Activated CD4-positive, alpha-beta T cell treated with anti-CD3 and anti-CD28 coated beads, Interleukin-2, amount 10 ng/mL, durations not matched to agents 7 days and 5 days (primary cell): ENCODE results near the gene CMTR1. TPM values are rescaled to one million over a fixed set of nuclear protein-coding genes. Genes with fewer than 3 reads are reported as not detected.
"Not testable (repeated sequence)": the region's sequence is repeated elsewhere in the genome, so short reads cannot be mapped to it uniquely, and the experiment has no call there.

Experiments
- CTCF ChIA-PET: fragments of 350-600 bp; sonication (Branson Sonifier 250); formaldehyde crosslinking; loops from one replicate; lab custom pipeline; 2021; ENCODE audit warnings: antibody characterized with exemption; lab: Charles Lee
- POLR2A ChIA-PET: fragments of 350-600 bp; sonication (Branson Sonifier 250); formaldehyde crosslinking; loops from one replicate; lab custom pipeline; 2021; ENCODE audit warnings: antibody characterized with exemption; lab: Charles Lee
- DNase-seq: peaks from one replicate; pipeline ENCODE4 v3.0.0-alpha.2; 2020
- H3K27ac Mint-ChIP-seq: one replicate; pipeline ENCODE4 v1.8.0; 2021; ENCODE audit warnings: mild to moderate bottlenecking, moderate library complexity, mixed read lengths
- H3K27me3 Mint-ChIP-seq: one replicate; pipeline ENCODE4 v1.8.0; 2021; ENCODE audit warnings: mixed read lengths
- H3K36me3 Mint-ChIP-seq: one replicate; pipeline ENCODE4 v1.8.0; 2021; ENCODE audit warnings: low read depth, mixed read lengths
- H3K4me1 Mint-ChIP-seq: one replicate; pipeline ENCODE4 v1.8.0; 2021; ENCODE audit warnings: mixed read lengths
- H3K4me3 Mint-ChIP-seq: one replicate; pipeline ENCODE4 v1.8.0; 2021; ENCODE audit warnings: mild to moderate bottlenecking, moderate library complexity, mixed read lengths
- H3K9me3 Mint-ChIP-seq: one replicate; pipeline ENCODE4 v1.8.0; 2021; ENCODE audit warnings: mixed read lengths
- total RNA-seq, 2 experiments: library from RNA; stranded (reverse); gene quantifications; one replicate each; pipeline ENCODE4 v1.2.3, GENCODE V29; 2021

CMTR1 gene
- total RNA-seq, 2 experiments from 2014 or later: 90.9 to 92.5 TPM

DNA sequence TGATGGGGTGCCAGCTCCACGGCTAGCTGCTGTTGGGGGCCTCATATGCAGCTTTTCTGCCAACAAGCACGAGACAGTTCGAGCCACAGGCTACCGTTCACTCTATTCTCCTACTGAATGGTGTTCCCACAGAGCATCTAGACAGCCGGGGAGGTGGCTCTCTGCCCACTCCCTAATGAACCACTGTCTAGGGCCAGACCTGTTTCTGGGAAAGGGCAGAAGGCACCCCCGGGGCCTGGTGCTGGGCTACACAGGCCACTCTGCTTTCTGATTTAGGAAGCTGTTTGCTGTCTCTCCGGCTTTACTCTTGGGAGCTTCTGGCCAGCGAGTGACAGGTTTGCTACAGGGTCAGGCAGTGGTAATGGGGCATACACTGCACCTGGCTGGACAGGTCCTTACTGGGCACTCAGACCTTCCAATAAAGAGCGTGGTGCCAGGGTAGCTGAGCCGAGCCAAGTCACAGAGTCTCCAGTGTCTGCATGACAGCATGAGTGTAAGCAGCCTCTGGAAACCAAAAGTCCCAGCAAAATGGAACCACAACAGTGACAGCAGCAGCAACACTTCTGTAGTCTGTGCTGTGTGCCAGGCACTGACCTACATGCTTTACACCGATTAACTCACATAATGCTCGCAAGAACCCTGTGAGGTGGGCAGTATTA is 58.3 kb downstream of the CMTR1 start:
- Mint-ChIP-seq H3K36me3 (peaks cover 8% of the 10 kb centered on the region), H3K27me3 (no peaks in the 10 kb centered on the region), H3K27ac (peak overlapping the region; percentile 13), H3K4me3 (no peak overlapping the region), H3K9me3 (no peaks in the 10 kb centered on the region), H3K4me1 (peaks cover 48% of the 10 kb centered on the region)
- POLR2A ChIA-PET: interaction anchor here (0.7 kb wide), 1 partner anchor 30 kb away, joined by 3 read pairs; no protein-coding TSS in a partner anchor
- CTCF ChIA-PET: interaction anchor here (1.1 to 3.4 kb wide), 8 partner anchors 13 to 201 kb away, joined by 3 to 9 read pairs (median 4); no protein-coding TSS in a partner anchor
- DNase-seq: no peak

DNA sequence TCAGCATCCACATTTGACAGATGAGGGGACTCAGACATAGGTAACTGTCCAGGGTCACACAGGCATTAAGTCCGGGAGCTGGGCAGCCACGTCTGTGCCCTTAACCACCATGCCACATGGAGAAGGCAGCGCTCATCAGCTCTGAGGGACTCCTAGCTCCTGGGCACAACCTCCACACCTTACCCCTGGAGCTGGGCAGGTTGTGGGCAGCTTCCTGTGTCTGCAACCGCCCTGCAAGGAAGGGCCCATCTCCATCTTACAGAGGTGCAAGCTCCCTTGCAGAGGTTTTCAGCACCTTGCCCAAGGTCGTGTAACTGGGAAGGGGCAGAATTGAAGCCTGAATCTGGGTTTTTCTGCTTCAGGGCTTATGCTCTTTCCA is 58.8 kb downstream of the CMTR1 start:
- no peak overlapping the region for H3K4me3 Mint-ChIP-seq
- peaks cover 53% of the 10 kb centered on the region for H3K4me1 Mint-ChIP-seq
- H3K9me3 Mint-ChIP-seq: no peaks in the 10 kb centered on the region
- DNase-seq: no peak
- CTCF ChIA-PET: interaction anchor here (1.1 to 3.4 kb wide), 7 partner anchors 10 to 201 kb away, joined by 3 to 9 read pairs (median 4); no protein-coding TSS in a partner anchor
- H3K27me3 Mint-ChIP-seq: no peaks in the 10 kb centered on the region
- H3K27ac Mint-ChIP-seq: no peak overlapping the region
- POLR2A ChIA-PET: interaction anchor here (0.6 to 0.7 kb wide), 2 partner anchors 30 to 198 kb away, joined by 3 read pairs; no protein-coding TSS in a partner anchor
- peaks cover 10% of the 10 kb centered on the region for H3K36me3 Mint-ChIP-seq

DNA sequence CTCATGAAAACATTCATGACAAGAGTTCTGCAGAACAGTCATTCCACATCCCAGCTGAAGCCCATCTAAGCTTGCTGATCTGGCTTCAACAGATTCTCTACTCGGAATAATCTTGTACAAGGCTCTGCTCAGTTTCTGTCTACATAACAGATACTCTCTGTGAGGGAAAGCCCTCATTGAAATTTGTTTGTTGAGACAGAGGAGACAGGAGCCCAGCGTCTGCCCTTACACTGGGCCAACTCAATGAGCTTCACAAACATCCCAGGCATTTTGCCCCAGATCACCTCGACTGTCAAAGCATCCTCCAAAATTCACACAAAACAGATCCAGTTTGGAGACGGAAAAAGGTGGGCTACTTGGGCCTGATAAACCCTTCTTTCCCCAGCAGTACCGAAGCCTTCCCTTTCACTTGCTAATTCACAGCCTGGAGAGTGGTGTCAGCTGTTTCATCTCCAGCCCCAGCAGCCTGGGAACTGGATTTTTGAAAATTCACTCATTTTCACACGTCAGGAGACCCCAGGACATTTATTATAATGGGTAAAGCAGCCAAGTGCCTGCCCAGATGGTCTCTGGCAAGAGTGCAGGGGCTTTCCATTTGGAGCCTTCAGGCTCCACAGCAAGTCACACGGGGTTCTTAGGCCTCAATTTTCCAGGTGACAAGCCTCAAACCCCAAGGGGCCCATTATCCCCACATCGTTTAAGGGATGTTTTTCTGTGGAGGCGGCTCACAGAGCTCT is 59.4 kb downstream of the CMTR1 start:
- no peak for DNase-seq
- H3K4me3 Mint-ChIP-seq: no peak overlapping the region
- POLR2A ChIA-PET: interaction anchor here (0.6 to 0.7 kb wide), 2 partner anchors 29 to 198 kb away, joined by 3 read pairs; no protein-coding TSS in a partner anchor
- no peak overlapping the region for H3K27ac Mint-ChIP-seq
- H3K9me3 Mint-ChIP-seq: no peaks in the 10 kb centered on the region
- CTCF ChIA-PET: interaction anchor here (1.0 to 3.4 kb wide), 7 partner anchors 9 to 200 kb away, joined by 3 to 9 read pairs (median 4); no protein-coding TSS in a partner anchor
- H3K4me1 Mint-ChIP-seq: peaks cover 58% of the 10 kb centered on the region
- peaks cover 15% of the 10 kb centered on the region for H3K36me3 Mint-ChIP-seq
- H3K27me3 Mint-ChIP-seq: no peaks in the 10 kb centered on the region

DNA sequence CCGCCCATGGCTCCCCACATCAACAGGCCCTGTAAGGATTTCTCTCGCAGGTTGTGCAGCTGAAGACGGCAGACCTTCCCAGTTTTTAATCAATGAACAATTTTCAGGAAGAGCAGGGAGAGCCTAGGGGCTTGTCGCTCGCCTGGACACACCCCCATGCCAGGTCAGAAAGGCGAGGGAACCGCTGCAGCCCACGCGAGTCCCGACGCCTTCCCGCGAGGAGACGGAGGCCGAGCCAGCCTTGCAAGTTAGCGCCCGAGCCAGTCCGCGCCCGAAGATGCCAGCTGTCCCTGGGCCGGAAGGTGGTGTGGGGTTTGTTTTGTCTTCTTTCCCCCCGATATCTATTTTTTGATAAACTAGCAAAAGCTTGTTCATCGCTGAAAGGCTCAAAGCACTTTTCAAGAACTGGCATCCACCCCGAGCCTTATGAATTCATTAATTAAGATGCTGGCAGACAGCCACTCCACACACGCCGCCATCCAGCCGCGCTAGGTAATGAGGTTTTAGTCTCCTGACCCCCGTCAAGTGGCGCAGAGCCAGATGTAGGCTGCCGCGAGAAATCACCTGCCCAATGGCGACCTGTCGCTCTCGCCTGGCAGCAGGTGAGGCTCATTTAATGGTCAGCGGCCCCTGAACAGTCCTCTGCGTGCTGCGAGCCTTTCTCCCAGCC is 60.1 kb downstream of the CMTR1 start:
- H3K9me3 Mint-ChIP-seq: no peaks in the 10 kb centered on the region
- peaks cover 59% of the 10 kb centered on the region for H3K4me1 Mint-ChIP-seq
- ChIA-PET POLR2A (no interaction called here), CTCF (interaction anchor here (1.0 to 3.4 kb wide), 5 partner anchors 20 to 197 kb away, joined by 3 to 9 read pairs (median 4); no protein-coding TSS in a partner anchor)
- no peak for DNase-seq
- H3K36me3 Mint-ChIP-seq: peaks cover 14% of the 10 kb centered on the region
- peak overlapping the region; percentile 5 for H3K27ac Mint-ChIP-seq
- H3K4me3 Mint-ChIP-seq: no peak overlapping the region
- H3K27me3 Mint-ChIP-seq: no peaks in the 10 kb centered on the region

DNA sequence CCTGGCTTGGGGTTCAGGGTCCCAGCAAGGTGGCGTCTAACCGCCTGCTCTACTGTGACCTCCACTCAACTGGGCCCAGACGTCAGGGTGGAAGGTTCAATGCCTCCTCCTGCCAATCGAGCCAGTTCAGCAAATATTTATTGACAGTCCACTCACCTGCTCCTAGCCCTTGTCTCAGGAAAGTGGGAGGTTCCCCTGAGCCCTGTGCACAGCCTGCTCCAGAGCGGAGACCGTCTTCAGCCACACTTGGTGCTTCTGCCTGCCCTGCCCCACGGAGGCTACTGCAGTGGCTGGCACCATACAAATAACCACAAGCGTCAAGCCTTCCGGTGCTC is 60.6 kb downstream of the CMTR1 start:
- Mint-ChIP-seq H3K9me3 (no peaks in the 10 kb centered on the region), H3K4me3 (no peak overlapping the region), H3K27me3 (no peaks in the 10 kb centered on the region), H3K4me1 (peaks cover 58% of the 10 kb centered on the region), H3K36me3 (peaks cover 11% of the 10 kb centered on the region), H3K27ac (no peak overlapping the region)
- DNase-seq: no peak
- ChIA-PET CTCF (no interaction called here), POLR2A (no interaction called here)

DNA sequence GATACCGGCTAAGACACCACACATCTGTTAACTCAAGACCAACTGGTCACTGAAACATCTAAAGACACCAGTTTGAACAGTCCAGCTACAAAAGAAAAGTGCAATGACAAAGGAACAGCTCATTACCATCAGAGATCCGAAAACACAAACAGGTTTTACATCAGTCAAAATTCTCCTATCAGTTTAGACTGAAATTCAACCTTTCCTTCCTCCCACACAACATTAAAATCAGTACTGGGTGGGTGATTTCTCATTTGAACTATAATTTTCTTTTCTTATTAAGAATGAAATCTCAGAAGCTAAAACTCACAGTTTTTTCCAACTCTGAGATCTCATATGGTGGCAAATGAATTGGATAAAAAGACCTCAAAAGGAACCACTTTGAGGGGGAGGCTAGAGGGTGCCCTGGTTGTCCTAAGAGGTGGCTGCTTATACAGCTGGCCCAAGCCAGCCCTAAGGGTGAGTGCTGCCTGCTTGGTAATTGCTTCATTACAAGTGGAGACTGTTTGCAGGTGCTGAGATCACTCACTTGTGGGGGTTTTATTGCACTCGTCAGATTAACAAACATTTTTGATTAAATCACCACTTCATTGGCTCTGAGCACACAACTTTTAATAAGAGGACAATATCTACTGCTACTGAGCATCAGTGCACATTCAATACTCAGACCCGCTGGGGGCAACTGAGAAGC is 62.4 kb downstream of the CMTR1 start:
- no peaks in the 10 kb centered on the region for H3K27me3 Mint-ChIP-seq
- no peaks in the 10 kb centered on the region for H3K9me3 Mint-ChIP-seq
- ChIA-PET CTCF (interaction anchor here (1.3 to 1.9 kb wide), 2 partner anchors 10 to 11 kb away, joined by 3 to 11 read pairs; no protein-coding TSS in a partner anchor), POLR2A (interaction anchor here (0.6 kb wide), 1 partner anchor 24 kb away, joined by 4 read pairs; no protein-coding TSS in a partner anchor)
- peaks cover 13% of the 10 kb centered on the region for H3K36me3 Mint-ChIP-seq
- H3K4me1 Mint-ChIP-seq: peaks cover 60% of the 10 kb centered on the region
- H3K27ac Mint-ChIP-seq: no peak overlapping the region
- no peak for DNase-seq
- H3K4me3 Mint-ChIP-seq: no peak overlapping the region

DNA sequence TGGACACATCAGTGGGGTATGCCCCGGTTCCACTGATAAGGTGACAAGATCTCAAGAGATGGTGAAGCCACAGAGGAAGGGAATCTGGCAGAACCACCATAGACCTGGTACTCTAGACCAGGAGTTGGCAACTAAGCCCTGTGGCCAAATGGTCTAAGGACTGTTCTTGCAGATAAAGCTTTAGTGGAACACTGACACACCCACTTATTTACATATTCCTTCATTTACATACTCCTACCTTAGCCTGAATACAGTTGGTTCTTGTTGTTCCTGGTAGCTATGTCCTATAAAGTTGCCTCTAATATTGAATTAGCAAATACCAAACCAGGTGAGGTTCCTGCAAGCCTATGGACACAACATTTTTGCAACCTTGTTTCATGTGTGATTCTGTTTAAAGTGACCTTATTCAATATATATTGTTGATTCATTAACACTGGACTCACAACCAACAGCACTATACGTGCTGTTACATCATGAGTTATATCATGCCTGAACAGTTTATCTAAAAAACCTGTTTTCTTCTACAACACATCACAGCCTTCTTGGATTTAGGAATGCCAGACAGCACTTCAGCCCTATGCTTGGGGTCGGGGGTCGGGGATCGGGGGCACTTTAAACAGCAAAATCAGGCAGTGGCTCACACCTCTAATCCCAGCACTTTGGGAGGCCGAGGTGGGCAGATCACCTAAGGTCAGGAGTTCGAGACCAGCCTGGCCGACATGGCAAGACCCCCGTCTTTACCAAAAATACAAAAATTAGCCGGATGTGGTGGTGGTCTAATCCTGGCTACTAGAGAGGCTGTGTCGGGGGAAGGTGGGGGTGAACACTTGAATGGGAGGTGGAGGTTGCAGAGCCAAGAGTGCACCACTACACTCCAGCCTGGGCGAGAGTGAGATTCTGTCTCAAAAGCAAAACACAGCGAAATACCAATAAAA is 64.2 kb downstream of the CMTR1 start:
- Mint-ChIP-seq H3K4me3 (no peak overlapping the region), H3K4me1 (peaks cover 69% of the 10 kb centered on the region), H3K27me3 (no peaks in the 10 kb centered on the region), H3K27ac (peak overlapping the region; percentile 1), H3K9me3 (no peaks in the 10 kb centered on the region), H3K36me3 (peaks cover 15% of the 10 kb centered on the region)
- no peak for DNase-seq
- ChIA-PET POLR2A (no interaction called here), CTCF (interaction anchor here (1.6 kb wide), 1 partner anchor 120 kb away, joined by 3 read pairs; no protein-coding TSS in a partner anchor)

DNA sequence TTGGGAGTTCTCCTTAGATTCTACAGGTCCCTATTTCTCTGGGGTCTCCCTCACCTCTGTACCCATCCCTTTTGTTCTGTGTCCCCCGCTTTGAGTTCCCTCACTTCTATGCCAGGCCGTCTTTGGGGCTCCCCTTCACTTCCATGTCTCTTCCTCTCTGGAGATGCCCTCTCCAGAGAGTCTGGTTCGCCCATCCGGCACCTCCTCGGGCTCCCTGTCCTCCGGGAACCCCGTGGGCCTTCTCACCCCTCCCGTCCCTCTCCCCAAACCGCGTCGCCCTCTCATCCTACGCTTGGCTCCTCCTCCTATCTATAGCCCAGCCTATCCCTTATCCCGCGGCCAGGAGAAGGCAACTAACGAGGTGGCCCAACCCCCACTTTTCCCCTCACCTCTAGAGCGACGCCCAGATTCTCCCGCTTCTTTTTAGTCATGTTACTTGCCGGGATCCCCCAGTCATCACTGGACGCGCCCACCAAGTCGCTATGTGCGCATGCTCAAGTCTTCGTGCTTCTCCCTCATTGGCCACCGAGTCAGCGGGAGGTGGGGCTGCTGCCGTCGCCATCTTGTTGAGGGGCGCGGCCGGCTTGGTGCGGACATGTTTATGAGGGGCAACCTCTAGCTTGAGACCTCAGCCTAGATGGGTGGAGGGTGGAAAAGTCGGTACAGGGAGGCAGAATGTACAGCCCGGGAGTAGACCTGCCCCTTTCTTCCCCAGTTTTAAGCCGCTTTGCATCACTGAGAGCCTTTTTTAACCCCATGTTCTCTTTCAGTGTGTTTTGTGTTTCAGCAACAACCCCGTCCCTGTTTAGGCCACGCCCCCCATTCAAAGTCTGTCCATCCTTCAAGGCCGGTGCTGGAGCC is 66.6 kb downstream of the CMTR1 start, which contains the start of gene CCDC167:
Gene CCDC167 (minus strand): TSS at position 461 of the 861 bp plus-strand sequence. CDS start 30 bp downstream, at position 431.
- H3K27me3 Mint-ChIP-seq: no peaks in the 10 kb centered on the region
- H3K4me1 Mint-ChIP-seq: peaks cover 82% of the 10 kb centered on the region
- peaks cover 13% of the 10 kb centered on the region for H3K36me3 Mint-ChIP-seq
- CTCF ChIA-PET: interaction anchor here (0.5 to 3.0 kb wide), 6 partner anchors 12 to 1119 kb away, joined by 3 to 13 read pairs (median 4); no protein-coding TSS in a partner anchor
- peak within 1 kb of the TSS; percentile 96 for H3K27ac Mint-ChIP-seq
- DNase-seq: peak; percentile 98
- H3K4me3 Mint-ChIP-seq: peak within 1 kb of the TSS; percentile 94
- H3K9me3 Mint-ChIP-seq: no peaks in the 10 kb centered on the region
- POLR2A ChIA-PET: interaction anchor here (0.5 to 0.7 kb wide), 2 partner anchors 17 to 1181 kb away, joined by 3 read pairs; no protein-coding TSS in a partner anchor

DNA sequence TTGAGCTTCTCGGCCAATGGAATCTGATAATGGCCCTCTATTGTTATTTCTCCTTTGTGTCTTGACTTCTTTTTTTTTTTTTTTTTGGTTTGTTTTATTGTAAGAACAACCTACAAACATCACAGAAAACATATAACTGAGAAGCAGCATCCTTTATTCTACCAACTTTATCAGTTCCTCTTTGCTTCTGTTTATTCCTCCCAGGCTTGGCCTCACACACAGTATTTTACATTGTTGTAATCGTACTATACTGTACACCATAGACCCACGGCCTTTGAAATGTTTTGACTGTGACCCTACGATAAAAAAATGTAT is 67.2 kb downstream of the CMTR1 start:
- Mint-ChIP-seq H3K27me3 (no peaks in the 10 kb centered on the region), H3K27ac (peak overlapping the region; percentile 96), H3K36me3 (peaks cover 13% of the 10 kb centered on the region), H3K9me3 (no peaks in the 10 kb centered on the region), H3K4me3 (peak overlapping the region; percentile 94), H3K4me1 (peaks cover 81% of the 10 kb centered on the region)
- DNase-seq: no peak
- ChIA-PET CTCF (interaction anchor here (0.5 to 3.0 kb wide), 6 partner anchors 11 to 1120 kb away, joined by 3 to 13 read pairs (median 4); no protein-coding TSS in a partner anchor), POLR2A (interaction anchor here (0.5 to 0.7 kb wide), 2 partner anchors 16 to 1182 kb away, joined by 3 read pairs; no protein-coding TSS in a partner anchor)

DNA sequence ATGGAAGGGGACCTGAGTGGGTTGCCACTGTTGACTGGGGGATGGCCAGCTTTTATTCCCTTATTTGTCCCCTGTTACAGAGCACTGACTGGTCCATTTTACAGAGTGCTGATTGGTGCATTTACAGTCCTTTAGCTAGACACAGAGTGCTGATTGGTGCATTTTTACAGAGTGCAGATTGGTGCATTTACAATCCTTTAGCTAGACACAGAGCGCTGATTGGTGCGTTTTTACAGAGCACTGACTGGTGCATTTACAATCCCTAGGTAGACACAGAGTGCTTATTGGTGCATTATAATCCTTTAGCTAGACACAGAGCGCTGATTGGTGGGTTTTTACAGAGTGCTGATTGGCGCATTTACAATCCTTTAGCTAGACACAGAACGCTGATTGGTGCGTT is 67.9 kb downstream of the CMTR1 start:
- H3K27ac Mint-ChIP-seq: peak overlapping the region; percentile 34
- H3K4me3 Mint-ChIP-seq: not testable (repeated sequence)

More for the DNA sequence above, 67.9 kb downstream of the CMTR1 start:
- peaks cover 13% of the 10 kb centered on the region for H3K36me3 Mint-ChIP-seq
- H3K9me3 Mint-ChIP-seq, POLR2A ChIA-PET, H3K27me3 Mint-ChIP-seq, DNase-seq: not testable (repeated sequence)
- CTCF ChIA-PET: interaction anchor here (1.0 to 3.0 kb wide), 6 partner anchors 11 to 192 kb away, joined by 3 to 13 read pairs (median 4); no protein-coding TSS in a partner anchor
- H3K4me1 Mint-ChIP-seq: peaks cover 75% of the 10 kb centered on the region
